CD4-positive, alpha-beta T cell (primary cell): Measurements from ENCODE around the gene YTHDF1. TPM values are rescaled to one million over a fixed set of nuclear protein-coding genes. Genes with fewer than 3 reads are reported as not detected.

Source experiments
- ATAC-seq: fragments of 200-7000 bp; cut with Tn5 transposase; one replicate; pipeline ENCODE4 v1.10.0; 2022; ENCODE audit warnings: mild to moderate bottlenecking; ENCODE audit not compliant: poor library complexity
- CTCF ChIA-PET: fragments of 350-600 bp; sonication (Branson Sonifier 250); formaldehyde crosslinking; loops from one replicate; lab custom pipeline; 2021; ENCODE audit warnings: antibody characterized with exemption, inconsistent platforms; lab: Charles Lee
- POLR2A ChIA-PET: fragments of 350-600 bp; sonication (Branson Sonifier 250); formaldehyde crosslinking; loops from one replicate; lab custom pipeline; 2021; ENCODE audit warnings: antibody characterized with exemption, inconsistent platforms; lab: Charles Lee
- DNase-seq, 14 experiments: peaks; one replicate each; pipeline ENCODE4 v3.0.0-alpha.2; 2013 to 2020; ENCODE audit warnings: mixed read lengths in 2 of 14
- H3K27ac ChIP-seq, 2 donors: one replicate each; pipeline versions ENCODE4 v1.5.1 to v1.7.0; 2013; ENCODE audit warnings: low read length in 2 of 2, low read depth in 1 of 2, mild to moderate bottlenecking in 1 of 2
- H3K27me3 ChIP-seq, 2 experiments: 1 replicate in 1 of 2; 2 replicates in 1 of 2; pipeline versions ENCODE4 v1.6.1 to v1.7.0; 2013; ENCODE audit warnings: low read length in 2 of 2, control low read depth in 1 of 2, mild to moderate bottlenecking in 1 of 2, moderate library complexity in 1 of 2; ENCODE audit not compliant: insufficient read depth in 2 of 2, control insufficient read depth in 1 of 2
- H3K36me3 ChIP-seq: one replicate; pipeline ENCODE4 v1.6.1; 2013; ENCODE audit warnings: low read length, control low read depth; ENCODE audit not compliant: insufficient read depth
- H3K4me1 ChIP-seq: one replicate; pipeline ENCODE4 v1.6.1; 2013; ENCODE audit warnings: low read length, control low read depth; ENCODE audit not compliant: insufficient read depth
- H3K4me3 ChIP-seq: one replicate; pipeline ENCODE4 v1.5.1; 2013; ENCODE audit warnings: mild to moderate bottlenecking, low read length, moderate library complexity
- H3K9me3 ChIP-seq, 2 experiments: 1 replicate in 1 of 2; 2 replicates in 1 of 2; pipeline versions ENCODE4 v1.6.1 to v1.7.0; 2013; ENCODE audit warnings: low read length in 2 of 2, mild to moderate bottlenecking in 2 of 2, control low read depth in 1 of 2, moderate library complexity in 1 of 2; ENCODE audit not compliant: control insufficient read depth in 1 of 2, insufficient read depth in 1 of 2
- H3K27ac Mint-ChIP-seq: one replicate; pipeline ENCODE4 v1.8.0; 2020; ENCODE audit warnings: mixed read lengths
- H3K27me3 Mint-ChIP-seq: one replicate; pipeline ENCODE4 v1.8.0; 2021; ENCODE audit warnings: mixed read lengths
- H3K36me3 Mint-ChIP-seq: one replicate; pipeline ENCODE4 v1.8.0; 2021; ENCODE audit warnings: low read depth, mixed read lengths
- H3K4me1 Mint-ChIP-seq: one replicate; pipeline ENCODE4 v1.8.0; 2021; ENCODE audit warnings: low read depth, mixed read lengths
- H3K4me3 Mint-ChIP-seq: one replicate; pipeline ENCODE4 v1.8.0; 2020; ENCODE audit warnings: mild to moderate bottlenecking, mixed read lengths
- H3K9me3 Mint-ChIP-seq: one replicate; pipeline ENCODE4 v1.8.0; 2020; ENCODE audit warnings: mixed read lengths
- intact Hi-C, 2 experiments: fragments of 100-400 bp; cut with DNase I in 1 of 2; cut with micrococcal nuclease in 1 of 2; formaldehyde crosslinking; loops; one replicate each; pipeline versions ENCODE4 v1.15.1 to v1.9.0; 2023 to 2025; cut with DNase I, micrococcal nuclease
- total RNA-seq, 174 experiments: library from RNA in 2 of 174; stranded (reverse) in 2 of 174; gene quantifications; one replicate each; pipeline ENCODE4 v1.2.3 and lab custom pipeline; 2021 to 2026
- TF ChIP-seq, protein P1 (sequence below): fragments of 200-600 bp; IDR thresholded peaks from one replicate; pipeline ENCODE4 v1.8.0; 2022; ENCODE audit warnings: antibody characterized with exemption, mild to moderate bottlenecking

YTHDF1 gene
- total RNA-seq, 2 experiments from 2014 or later = 43.7 to 44.1 TPM

DNA sequence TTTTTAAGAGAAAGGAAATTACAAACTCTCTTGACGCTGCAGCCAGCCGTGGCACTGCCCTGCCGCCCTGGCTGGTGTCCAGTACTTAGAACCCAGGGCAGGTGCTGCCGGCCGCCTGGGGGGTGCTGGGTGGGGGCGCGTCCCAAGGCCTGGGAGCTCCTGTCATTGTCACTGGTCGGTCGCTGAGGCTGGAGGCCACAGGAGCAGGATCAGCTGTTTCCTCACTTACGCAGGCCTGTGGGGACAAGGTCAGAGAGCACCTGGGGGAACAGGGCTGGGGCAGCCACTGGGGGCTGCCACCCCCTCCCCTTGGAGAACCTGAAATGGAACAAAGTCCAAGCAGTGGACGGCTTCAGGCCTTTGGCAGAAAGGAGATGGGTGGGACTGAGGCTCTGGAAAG lies 25.3 kb upstream of the YTHDF1 start:
- Histone ChIP-seq H3K27me3 (no peaks in the 10 kb centered on the region), H3K9me3 (no peaks in the 10 kb centered on the region), H3K4me3 (no peak overlapping the region), H3K27ac (no peak overlapping the region), H3K4me1 (no peaks in the 10 kb centered on the region), H3K36me3 (no peaks in the 10 kb centered on the region)
- DNase-seq (no peak), ATAC-seq (no peak)
- Mint-ChIP-seq H3K4me1 (no peaks in the 10 kb centered on the region), H3K9me3 (no peaks in the 10 kb centered on the region), H3K36me3 (no peaks in the 10 kb centered on the region), H3K4me3 (no peak overlapping the region), H3K27me3 (peaks cover 9% of the 10 kb centered on the region), H3K27ac (no peak overlapping the region)
- TF ChIP-seq, protein P1, sequence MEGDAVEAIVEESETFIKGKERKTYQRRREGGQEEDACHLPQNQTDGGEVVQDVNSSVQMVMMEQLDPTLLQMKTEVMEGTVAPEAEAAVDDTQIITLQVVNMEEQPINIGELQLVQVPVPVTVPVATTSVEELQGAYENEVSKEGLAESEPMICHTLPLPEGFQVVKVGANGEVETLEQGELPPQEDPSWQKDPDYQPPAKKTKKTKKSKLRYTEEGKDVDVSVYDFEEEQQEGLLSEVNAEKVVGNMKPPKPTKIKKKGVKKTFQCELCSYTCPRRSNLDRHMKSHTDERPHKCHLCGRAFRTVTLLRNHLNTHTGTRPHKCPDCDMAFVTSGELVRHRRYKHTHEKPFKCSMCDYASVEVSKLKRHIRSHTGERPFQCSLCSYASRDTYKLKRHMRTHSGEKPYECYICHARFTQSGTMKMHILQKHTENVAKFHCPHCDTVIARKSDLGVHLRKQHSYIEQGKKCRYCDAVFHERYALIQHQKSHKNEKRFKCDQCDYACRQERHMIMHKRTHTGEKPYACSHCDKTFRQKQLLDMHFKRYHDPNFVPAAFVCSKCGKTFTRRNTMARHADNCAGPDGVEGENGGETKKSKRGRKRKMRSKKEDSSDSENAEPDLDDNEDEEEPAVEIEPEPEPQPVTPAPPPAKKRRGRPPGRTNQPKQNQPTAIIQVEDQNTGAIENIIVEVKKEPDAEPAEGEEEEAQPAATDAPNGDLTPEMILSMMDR = no peak
- POLR2A ChIA-PET = no interaction called here
- intact Hi-C loops = no loop called here
- CTCF ChIA-PET = no interaction called here

DNA sequence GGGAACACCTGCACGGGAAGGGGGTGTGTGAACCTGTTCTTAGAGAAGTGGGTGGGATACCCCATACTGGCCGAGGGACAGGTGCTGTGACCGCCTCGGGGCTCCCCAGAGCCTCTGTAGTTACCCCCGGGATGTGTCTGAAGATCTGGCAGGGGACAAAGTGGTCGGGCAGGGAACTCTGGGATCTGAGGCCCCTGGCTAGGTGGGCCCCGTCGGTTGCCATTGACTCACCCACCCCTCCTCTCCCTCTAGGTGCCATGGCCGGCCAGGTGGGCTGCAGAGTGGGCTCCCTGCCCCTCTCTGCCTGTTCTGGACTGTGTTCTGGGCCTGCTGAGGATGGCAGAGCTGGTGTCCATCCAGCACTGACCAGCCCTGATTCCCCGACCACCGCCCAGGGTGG lies 24.1 kb upstream of the YTHDF1 start:
- no peaks in the 10 kb centered on the region for H3K4me1 Mint-ChIP-seq
- ChIA-PET CTCF (no interaction called here), POLR2A (no interaction called here)

DNA sequence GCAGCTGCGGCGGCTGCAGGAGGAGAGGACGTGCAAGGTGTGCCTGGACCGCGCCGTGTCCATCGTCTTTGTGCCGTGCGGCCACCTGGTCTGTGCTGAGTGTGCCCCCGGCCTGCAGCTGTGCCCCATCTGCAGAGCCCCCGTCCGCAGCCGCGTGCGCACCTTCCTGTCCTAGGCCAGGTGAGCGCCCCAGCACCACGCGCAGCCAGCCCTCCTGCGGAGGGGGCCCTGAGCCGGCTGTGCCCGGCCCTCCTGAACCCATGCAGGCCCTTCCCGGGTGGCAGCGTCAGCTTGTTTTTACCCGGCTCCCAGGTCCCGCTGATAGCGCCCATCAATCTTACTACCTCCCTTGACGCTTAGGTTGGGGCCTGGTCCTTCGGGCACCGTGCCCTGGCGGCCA lies 23.5 kb upstream of the YTHDF1 start:
- peaks cover 0 to 3% of the 10 kb centered on the region in 2 experiments for H3K9me3 ChIP-seq
- H3K4me3 Mint-ChIP-seq = no peak overlapping the region
- no peaks in the 10 kb centered on the region for H3K4me1 Mint-ChIP-seq
- ATAC-seq (no peak), DNase-seq (no peak)
- H3K27ac Mint-ChIP-seq = no peak overlapping the region
- no peaks in the 10 kb centered on the region for H3K36me3 ChIP-seq
- CTCF ChIA-PET = no interaction called here
- intact Hi-C loops = no loop called here
- peaks cover 15% of the 10 kb centered on the region for H3K4me1 ChIP-seq
- TF ChIP-seq, protein P1 = no peak
- H3K27me3 ChIP-seq = no peaks in the 10 kb centered on the region
- H3K36me3 Mint-ChIP-seq = no peaks in the 10 kb centered on the region
- no peak overlapping the region for H3K27ac ChIP-seq
- H3K9me3 Mint-ChIP-seq = no peaks in the 10 kb centered on the region
- peaks cover 5% of the 10 kb centered on the region for H3K27me3 Mint-ChIP-seq
- H3K4me3 ChIP-seq = no peak overlapping the region
- POLR2A ChIA-PET = no interaction called here

More for the DNA sequence above, 24.1 kb upstream of the YTHDF1 start:
- Histone ChIP-seq H3K4me3 (no peak overlapping the region), H3K27me3 (no peaks in the 10 kb centered on the region), H3K27ac (no peak overlapping the region), H3K4me1 (peaks cover 10% of the 10 kb centered on the region), H3K36me3 (no peaks in the 10 kb centered on the region), H3K9me3 (no peaks in the 10 kb centered on the region)
- H3K36me3 Mint-ChIP-seq = no peaks in the 10 kb centered on the region
- H3K9me3 Mint-ChIP-seq = no peaks in the 10 kb centered on the region
- ATAC-seq = no peak
- intact Hi-C loops = no loop called here
- no peak for DNase-seq
- TF ChIP-seq, protein P1 = no peak
- H3K27me3 Mint-ChIP-seq = peaks cover 5% of the 10 kb centered on the region
- H3K27ac Mint-ChIP-seq = no peak overlapping the region
- H3K4me3 Mint-ChIP-seq = no peak overlapping the region
